ENCODE results near the gene JUNB. TPM values are rescaled to one million over a fixed set of nuclear protein-coding genes. Genes with fewer than 3 reads are reported as not detected.

The JUNB gene
- polyA plus RNA-seq, 1 of the 3 experiments (the other 2 are of a cell fraction), result 224 TPM

DNA sequence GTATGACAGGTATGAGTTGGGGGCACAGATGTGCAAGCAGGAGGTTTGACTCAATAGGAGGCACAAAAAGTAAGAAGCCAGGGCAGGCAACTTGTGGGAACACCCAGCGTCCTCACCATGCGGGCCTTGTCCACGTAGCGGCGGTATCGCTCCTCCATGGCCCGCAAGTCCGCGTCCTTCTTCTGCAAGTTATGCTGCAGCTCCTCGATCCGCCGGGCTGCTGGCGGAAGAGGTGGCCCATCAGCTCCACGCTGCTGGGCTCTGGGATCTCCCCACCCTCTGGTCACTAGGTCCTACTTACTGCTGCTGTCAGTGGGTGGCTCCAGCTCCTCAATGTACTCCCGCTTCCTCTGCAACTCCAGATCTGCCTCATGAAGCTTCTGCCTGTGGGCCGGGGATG, 26.6 kb upstream of the JUNB start:
- H3F3A ChIP-seq (replicated peaks; ENCODE audit: insufficient read depth), result peaks cover 5% of the 10 kb centered on the region
- H2AFZ ChIP-seq (ENCODE audit: low read depth), result no peak overlapping the region
- POLR2A ChIA-PET, result no interaction called here
- no peaks in the 10 kb centered on the region for H3K27me3 ChIP-seq (ENCODE audit: insufficient read depth)
- TF ChIP-seq, protein P1, sequence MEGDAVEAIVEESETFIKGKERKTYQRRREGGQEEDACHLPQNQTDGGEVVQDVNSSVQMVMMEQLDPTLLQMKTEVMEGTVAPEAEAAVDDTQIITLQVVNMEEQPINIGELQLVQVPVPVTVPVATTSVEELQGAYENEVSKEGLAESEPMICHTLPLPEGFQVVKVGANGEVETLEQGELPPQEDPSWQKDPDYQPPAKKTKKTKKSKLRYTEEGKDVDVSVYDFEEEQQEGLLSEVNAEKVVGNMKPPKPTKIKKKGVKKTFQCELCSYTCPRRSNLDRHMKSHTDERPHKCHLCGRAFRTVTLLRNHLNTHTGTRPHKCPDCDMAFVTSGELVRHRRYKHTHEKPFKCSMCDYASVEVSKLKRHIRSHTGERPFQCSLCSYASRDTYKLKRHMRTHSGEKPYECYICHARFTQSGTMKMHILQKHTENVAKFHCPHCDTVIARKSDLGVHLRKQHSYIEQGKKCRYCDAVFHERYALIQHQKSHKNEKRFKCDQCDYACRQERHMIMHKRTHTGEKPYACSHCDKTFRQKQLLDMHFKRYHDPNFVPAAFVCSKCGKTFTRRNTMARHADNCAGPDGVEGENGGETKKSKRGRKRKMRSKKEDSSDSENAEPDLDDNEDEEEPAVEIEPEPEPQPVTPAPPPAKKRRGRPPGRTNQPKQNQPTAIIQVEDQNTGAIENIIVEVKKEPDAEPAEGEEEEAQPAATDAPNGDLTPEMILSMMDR (IDR thresholded peaks at IDR 0.05), result no peak
- TF ChIP-seq, protein P2, sequence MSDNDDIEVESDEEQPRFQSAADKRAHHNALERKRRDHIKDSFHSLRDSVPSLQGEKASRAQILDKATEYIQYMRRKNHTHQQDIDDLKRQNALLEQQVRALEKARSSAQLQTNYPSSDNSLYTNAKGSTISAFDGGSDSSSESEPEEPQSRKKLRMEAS (IDR thresholded peaks at IDR 0.05; ENCODE audit: low read depth), result no peak
- TF ChIP-seq RFX5 (IDR thresholded peaks at IDR 0.05; ENCODE audit: low read length), result no peak
- TF ChIP-seq TCF12 (IDR thresholded peaks at IDR 0.05), result no peak
- TF ChIP-seq MEF2A (IDR thresholded peaks at IDR 0.05; ENCODE audit: borderline replicate concordance, low read depth), result no peak
- no peaks in the 10 kb centered on the region for H4K20me1 ChIP-seq (ENCODE audit: insufficient read depth)
- no peak overlapping the region for H3K9ac ChIP-seq
- DNase-seq, result no peak
- H3K36me3 ChIP-seq (replicated peaks in 1 of 2; ENCODE audit: control insufficient read depth in 1 of 2, insufficient read depth in 2 of 2, low read length in 1 of 2), result peaks cover 4 to 11% of the 10 kb centered on the region in 2 experiments
- no peak overlapping the region for H3K4me3 ChIP-seq (ENCODE audit: low read depth in 2 of 2, low read length in 1 of 2)
- H3K9me3 ChIP-seq, result no peaks in the 10 kb centered on the region
- no peaks in the 10 kb centered on the region for H3K4me1 ChIP-seq (ENCODE audit: control insufficient read depth in 1 of 2, insufficient read depth in 2 of 2, low read depth in 1 of 2, low read length in 1 of 2)
- H3K4me2 ChIP-seq, result no peak overlapping the region
- H3K27ac ChIP-seq (ENCODE audit: low read depth in 2 of 2, low read length in 1 of 2), result no peak overlapping the region
- H3K79me2 ChIP-seq (ENCODE audit: insufficient read depth), result no peaks in the 10 kb centered on the region
- CTCF ChIA-PET, result interaction anchor here (4.3 to 17.5 kb wide), 4 partner anchors 13 to 32 kb away, joined by 16 to 321 read pairs (median 156); partner anchors contain the start of genes BEST2, GET3, JUNB and PRDX2
- H3K9me2 ChIP-seq, result no peaks in the 10 kb centered on the region
- WGBS (ENCODE audit: low lambda C conversion rate), result 94% methylated on average over 5 of the region's 16 CpGs

DNA sequence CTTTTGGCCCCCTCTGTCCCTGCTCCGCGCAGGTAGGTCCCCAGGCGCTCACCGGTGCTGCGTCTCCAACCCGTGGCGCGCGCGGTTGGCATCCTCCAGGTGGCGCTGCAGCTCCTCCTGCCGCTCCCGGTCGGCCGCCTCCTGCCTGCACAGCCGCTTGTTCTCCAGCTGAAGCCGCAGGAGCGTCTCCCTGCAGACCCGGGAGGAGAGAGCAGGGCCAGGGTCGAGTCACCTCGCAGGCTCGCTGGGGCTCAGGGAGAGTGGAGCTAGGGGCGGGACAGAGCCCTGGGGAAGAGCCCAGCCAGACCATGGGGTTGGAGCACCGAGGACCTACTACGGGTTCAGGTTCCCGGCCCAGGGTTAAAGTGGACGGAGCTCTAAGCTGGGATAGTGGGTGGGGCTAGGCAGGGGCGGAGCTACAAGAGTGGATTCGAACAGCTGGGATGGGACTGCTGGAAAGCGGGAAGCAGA, 25.2 kb upstream of the JUNB start:
- H3K9ac ChIP-seq, result no peak overlapping the region
- H3K36me3 ChIP-seq (replicated peaks in 1 of 2; ENCODE audit: control insufficient read depth in 1 of 2, insufficient read depth in 2 of 2, low read length in 1 of 2), result peaks cover 4 to 11% of the 10 kb centered on the region in 2 experiments
- POLR2A ChIA-PET, result interaction anchor here (1.1 kb wide), 1 partner anchor 25 kb away, joined by 3 read pairs; the partner anchor contains the start of gene JUNB
- CTCF ChIA-PET, result interaction anchor here (1.7 to 17.5 kb wide), 5 partner anchors 7 to 81 kb away, joined by 5 to 321 read pairs (median 75); partner anchors contain the start of genes BEST2, GET3, JUNB and PRDX2
- H3K27me3 ChIP-seq (ENCODE audit: insufficient read depth), result no peaks in the 10 kb centered on the region
- no peak overlapping the region for H3K27ac ChIP-seq (ENCODE audit: low read depth in 2 of 2, low read length in 1 of 2)
- H3K79me2 ChIP-seq (ENCODE audit: insufficient read depth), result no peaks in the 10 kb centered on the region
- no peak for DNase-seq
- H3K9me2 ChIP-seq, result no peaks in the 10 kb centered on the region
- H3K4me2 ChIP-seq, result no peak overlapping the region
- 88% methylated on average over 28 of the region's 30 CpGs for WGBS (ENCODE audit: low lambda C conversion rate)
- H3K9me3 ChIP-seq, result no peaks in the 10 kb centered on the region
- no peaks in the 10 kb centered on the region for H4K20me1 ChIP-seq (ENCODE audit: insufficient read depth)
- no peak overlapping the region for H2AFZ ChIP-seq (ENCODE audit: low read depth)
- H3K4me3 ChIP-seq (ENCODE audit: low read depth in 2 of 2, low read length in 1 of 2), result no peak overlapping the region
- no peaks in the 10 kb centered on the region for H3F3A ChIP-seq (replicated peaks; ENCODE audit: insufficient read depth)
- H3K4me1 ChIP-seq (ENCODE audit: control insufficient read depth in 1 of 2, insufficient read depth in 2 of 2, low read depth in 1 of 2, low read length in 1 of 2), result peaks cover 0 to 3% of the 10 kb centered on the region in 2 experiments; a peak in 1 of 4 replicates
- TF ChIP-seq TCF12 (IDR thresholded peaks at IDR 0.05), result no peak
- no peak for TF ChIP-seq ELF1 (IDR thresholded peaks at IDR 0.05)
- TF ChIP-seq, protein P3, sequence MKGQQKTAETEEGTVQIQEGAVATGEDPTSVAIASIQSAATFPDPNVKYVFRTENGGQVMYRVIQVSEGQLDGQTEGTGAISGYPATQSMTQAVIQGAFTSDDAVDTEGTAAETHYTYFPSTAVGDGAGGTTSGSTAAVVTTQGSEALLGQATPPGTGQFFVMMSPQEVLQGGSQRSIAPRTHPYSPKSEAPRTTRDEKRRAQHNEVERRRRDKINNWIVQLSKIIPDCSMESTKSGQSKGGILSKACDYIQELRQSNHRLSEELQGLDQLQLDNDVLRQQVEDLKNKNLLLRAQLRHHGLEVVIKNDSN (IDR thresholded peaks at IDR 0.05; ENCODE audit: borderline replicate concordance, low read depth), result no peak
- no peak for TF ChIP-seq FOSL2 (IDR thresholded peaks at IDR 0.05; ENCODE audit: borderline replicate concordance, low read depth)
- TF ChIP-seq RCOR1 (IDR thresholded peaks at IDR 0.05; ENCODE audit: low read length), result no peak
- TF ChIP-seq, protein P4, sequence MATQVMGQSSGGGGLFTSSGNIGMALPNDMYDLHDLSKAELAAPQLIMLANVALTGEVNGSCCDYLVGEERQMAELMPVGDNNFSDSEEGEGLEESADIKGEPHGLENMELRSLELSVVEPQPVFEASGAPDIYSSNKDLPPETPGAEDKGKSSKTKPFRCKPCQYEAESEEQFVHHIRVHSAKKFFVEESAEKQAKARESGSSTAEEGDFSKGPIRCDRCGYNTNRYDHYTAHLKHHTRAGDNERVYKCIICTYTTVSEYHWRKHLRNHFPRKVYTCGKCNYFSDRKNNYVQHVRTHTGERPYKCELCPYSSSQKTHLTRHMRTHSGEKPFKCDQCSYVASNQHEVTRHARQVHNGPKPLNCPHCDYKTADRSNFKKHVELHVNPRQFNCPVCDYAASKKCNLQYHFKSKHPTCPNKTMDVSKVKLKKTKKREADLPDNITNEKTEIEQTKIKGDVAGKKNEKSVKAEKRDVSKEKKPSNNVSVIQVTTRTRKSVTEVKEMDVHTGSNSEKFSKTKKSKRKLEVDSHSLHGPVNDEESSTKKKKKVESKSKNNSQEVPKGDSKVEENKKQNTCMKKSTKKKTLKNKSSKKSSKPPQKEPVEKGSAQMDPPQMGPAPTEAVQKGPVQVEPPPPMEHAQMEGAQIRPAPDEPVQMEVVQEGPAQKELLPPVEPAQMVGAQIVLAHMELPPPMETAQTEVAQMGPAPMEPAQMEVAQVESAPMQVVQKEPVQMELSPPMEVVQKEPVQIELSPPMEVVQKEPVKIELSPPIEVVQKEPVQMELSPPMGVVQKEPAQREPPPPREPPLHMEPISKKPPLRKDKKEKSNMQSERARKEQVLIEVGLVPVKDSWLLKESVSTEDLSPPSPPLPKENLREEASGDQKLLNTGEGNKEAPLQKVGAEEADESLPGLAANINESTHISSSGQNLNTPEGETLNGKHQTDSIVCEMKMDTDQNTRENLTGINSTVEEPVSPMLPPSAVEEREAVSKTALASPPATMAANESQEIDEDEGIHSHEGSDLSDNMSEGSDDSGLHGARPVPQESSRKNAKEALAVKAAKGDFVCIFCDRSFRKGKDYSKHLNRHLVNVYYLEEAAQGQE (IDR thresholded peaks at IDR 0.05; ENCODE audit: low read depth, low read length), result no peak
- TF ChIP-seq, protein P5, sequence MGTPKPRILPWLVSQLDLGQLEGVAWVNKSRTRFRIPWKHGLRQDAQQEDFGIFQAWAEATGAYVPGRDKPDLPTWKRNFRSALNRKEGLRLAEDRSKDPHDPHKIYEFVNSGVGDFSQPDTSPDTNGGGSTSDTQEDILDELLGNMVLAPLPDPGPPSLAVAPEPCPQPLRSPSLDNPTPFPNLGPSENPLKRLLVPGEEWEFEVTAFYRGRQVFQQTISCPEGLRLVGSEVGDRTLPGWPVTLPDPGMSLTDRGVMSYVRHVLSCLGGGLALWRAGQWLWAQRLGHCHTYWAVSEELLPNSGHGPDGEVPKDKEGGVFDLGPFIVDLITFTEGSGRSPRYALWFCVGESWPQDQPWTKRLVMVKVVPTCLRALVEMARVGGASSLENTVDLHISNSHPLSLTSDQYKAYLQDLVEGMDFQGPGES (IDR thresholded peaks at IDR 0.05; ENCODE audit: low read depth, low read length), result no peak
- TF ChIP-seq YY1 (IDR thresholded peaks at IDR 0.05; ENCODE audit: low read depth), result no peak
- TF ChIP-seq, protein P2 (IDR thresholded peaks at IDR 0.05; ENCODE audit: low read depth), result no peak
- no peak for TF ChIP-seq TEAD4 (IDR thresholded peaks at IDR 0.05; ENCODE audit: borderline replicate concordance, insufficient read depth)
- no peak for TF ChIP-seq NRF1 (IDR thresholded peaks at IDR 0.05; ENCODE audit: low read depth, low read length)
- TF ChIP-seq FOXM1 (IDR thresholded peaks at IDR 0.05; ENCODE audit: low read depth), result no peak
- no peak for TF ChIP-seq POLR2AphosphoS5 (IDR thresholded peaks at IDR 0.05; ENCODE audit: low read depth, low read length)
- no peak for TF ChIP-seq EZH2phosphoT487 (IDR thresholded peaks at IDR 0.05; ENCODE audit: borderline replicate concordance, low read depth)

Data from SK-N-SH (cell line).